ENCODE measurements around the gene PRKACG.
A peak's percentile ranks its signal among the peaks of the same experiment; 100 is the strongest.

GRCh38 chr9:69035438-69036308 lies 21.8 kb upstream of the PRKACG start, which contains the start of gene FXN:
- TF ChIP-seq CTCF (IDR thresholded peaks at IDR 0.05) (peak; percentile 85 to 99 (median 94)), POLR2A (IDR thresholded peaks at IDR 0.05) (peak; percentile 55 to 71)
